Body of pancreas (tissue), 4 donors: ENCODE measurements around the gene VPS50. TPM values are rescaled to one million over a fixed set of nuclear protein-coding genes. Genes with fewer than 3 reads are reported as not detected.
A peak's percentile ranks its signal among the peaks of the same experiment; 100 is the strongest.

Source experiments
- ATAC-seq: fragments of 150-250 bp; one replicate; pipeline ENCODE4 v1.9.1; 2016
- DNase-seq, 4 donors: peaks; one replicate each; pipeline ENCODE4 v3.0.0-alpha.2; 2019
- H3K27ac ChIP-seq, 4 donors: fragments of 200-600 bp; sonication (generic); 1 replicate in 3 of 4; 2 replicates in 1 of 4; pipeline versions ENCODE4 v1.5.1 to v1.6.1; 2016 to 2019; ENCODE audit warnings: mild to moderate bottlenecking in 1 of 4, mixed read lengths in 1 of 4, moderate library complexity in 1 of 4
- H3K27me3 ChIP-seq, 2 donors: fragments of 200-600 bp; sonication (generic); one replicate each; pipeline ENCODE4 v1.6.0; 2016; ENCODE audit warnings: mild to moderate bottlenecking in 1 of 2
- H3K36me3 ChIP-seq, 2 donors: fragments of 200-600 bp; sonication (generic); replicated peaks in 1 of 2; 2 replicates each; pipeline ENCODE4 v1.5.1; 2016; ENCODE audit warnings: low read depth in 2 of 2; ENCODE audit not compliant: insufficient read depth in 1 of 2
- H3K4me1 ChIP-seq: fragments of 200-600 bp; sonication (generic); one replicate; pipeline ENCODE4 v1.6.0; 2016
- H3K4me3 ChIP-seq, 2 donors: fragments of 200-600 bp; sonication (generic); 1 replicate in 1 of 2; 2 replicates in 1 of 2; pipeline ENCODE4 v1.5.1; 2016 to 2019
- H3K9me3 ChIP-seq, 3 donors: fragments of 200-600 bp; sonication (generic); 1 replicate in 2 of 3; 2 replicates in 1 of 3; pipeline ENCODE4 v1.5.1; 2016
- CTCF ChIP-seq, 7 experiments: fragments of 450-650 bp in 4 of 7; fragments of 200-600 bp in 3 of 7; sonication (generic) in 3 of 7; IDR thresholded peaks; one replicate each; pipeline ENCODE4 v1.5.1; 2016 to 2019; ENCODE audit warnings: antibody characterized with exemption in 7 of 7
- POLR2A ChIP-seq, 3 donors: fragments of 450-650 bp; IDR thresholded peaks; one replicate each; pipeline ENCODE4 v1.6.1; 2016; ENCODE audit warnings: antibody characterized with exemption in 3 of 3, mild to moderate bottlenecking in 2 of 3
- WGBS, 2 donors: methylation state at CpG; one replicate each; pipeline ENCODE4 v1.1.5; 2017; 5-methylcytosine and 5-hydroxymethylcytosine counted together
- intact Hi-C: fragments of 100-400 bp; cut with DNase I; formaldehyde crosslinking; loops from one replicate; pipeline ENCODE4 v1.15.1; 2023
- total RNA-seq, 2 donors: library from RNA; depleted of rRNA; stranded (reverse); fragments of >200 nt; gene quantifications; one replicate each; pipeline ENCODE4 v1.1.0, GENCODE V29; 2016

VPS50 gene
- total RNA-seq, 2 donors from 2014 or later = 9.6 to 28.3 TPM

GRCh38 chr7:93198472-93198871, 33.7 kb upstream of the VPS50 start:
- H3K36me3 ChIP-seq = no peaks in the 10 kb centered on the region
- no peak overlapping the region for H3K4me3 ChIP-seq
- TF ChIP-seq CTCF (IDR thresholded peaks at IDR 0.05) = no peak
- no peak for ATAC-seq
- no peaks in the 10 kb centered on the region for H3K27me3 ChIP-seq
- intact Hi-C loops = no loop called here
- no peak overlapping the region for H3K27ac ChIP-seq
- H3K4me1 ChIP-seq = no peaks in the 10 kb centered on the region
- no peak for DNase-seq
- H3K9me3 ChIP-seq = no peaks in the 10 kb centered on the region

- 64 to 78% methylated on average over 5 of the region's 5 CpGs for WGBS, 2 donors
- no peak overlapping the region for H3K4me3 ChIP-seq
- TF ChIP-seq POLR2A (IDR thresholded peaks at IDR 0.05) (no peak), CTCF (IDR thresholded peaks at IDR 0.05) (no peak)
- H3K27ac ChIP-seq = no peak overlapping the region
- intact Hi-C loops = no loop called here
- ATAC-seq (no peak), DNase-seq (no peak)
- H3K9me3 ChIP-seq = no peaks in the 10 kb centered on the region
- no peaks in the 10 kb centered on the region for H3K36me3 ChIP-seq
- H3K4me1 ChIP-seq = no peaks in the 10 kb centered on the region
- no peaks in the 10 kb centered on the region for H3K27me3 ChIP-seq
These were observed 29.4 kb upstream of the VPS50 start for GRCh38 chr7:93202594-93203250.

GRCh38 chr7:93203496-93203895, 28.7 kb upstream of the VPS50 start:
- Histone ChIP-seq H3K4me3 (no peak overlapping the region), H3K27ac (no peak overlapping the region), H3K9me3 (no peaks in the 10 kb centered on the region), H3K4me1 (no peaks in the 10 kb centered on the region), H3K36me3 (no peaks in the 10 kb centered on the region), H3K27me3 (no peaks in the 10 kb centered on the region)
- TF ChIP-seq CTCF (IDR thresholded peaks at IDR 0.05) (no peak), POLR2A (IDR thresholded peaks at IDR 0.05) (no peak)
- WGBS, 2 donors = 67 to 78% methylated on average over 3 of the region's 3 CpGs
- ATAC-seq (no peak), DNase-seq (peak in 1 of 4 donors; percentile 19)
- intact Hi-C loops = no loop called here

- Histone ChIP-seq H3K4me3 (no peak overlapping the region), H3K27ac (no peak overlapping the region), H3K9me3 (no peaks in the 10 kb centered on the region), H3K4me1 (no peaks in the 10 kb centered on the region), H3K36me3 (no peaks in the 10 kb centered on the region), H3K27me3 (no peaks in the 10 kb centered on the region)
- intact Hi-C loops = no loop called here
- TF ChIP-seq POLR2A (IDR thresholded peaks at IDR 0.05) (no peak), CTCF (IDR thresholded peaks at IDR 0.05) (no peak)
- no peak for DNase-seq
- ATAC-seq = no peak
- 22 to 35% methylated on average over 2 of the region's 2 CpGs for WGBS, 2 donors
These were observed 27.1 kb upstream of the VPS50 start for GRCh38 chr7:93205046-93205445.

GRCh38 chr7:93211228-93211818, 20.8 kb upstream of the VPS50 start:
- no peak for TF ChIP-seq CTCF (IDR thresholded peaks at IDR 0.05)
- no peak for TF ChIP-seq POLR2A (IDR thresholded peaks at IDR 0.05)
- DNase-seq = no peak
- H3K4me1 ChIP-seq = no peaks in the 10 kb centered on the region
- H3K36me3 ChIP-seq = no peaks in the 10 kb centered on the region
- H3K27ac ChIP-seq = no peak overlapping the region
- H3K27me3 ChIP-seq = no peaks in the 10 kb centered on the region
- intact Hi-C loops = no loop called here
- no peak overlapping the region for H3K4me3 ChIP-seq
- H3K9me3 ChIP-seq = no peaks in the 10 kb centered on the region
- 64 to 70% methylated on average over 5 of the region's 5 CpGs for WGBS, 2 donors
- ATAC-seq = no peak
